DND-41 (cell line): ENCODE results near the gene KXD1.
"Not testable (repeated sequence)": the region's sequence is repeated elsewhere in the genome, so short reads cannot be mapped to it uniquely, and the experiment has no call there.

Experiments
- CTCF ChIP-seq: IDR thresholded peaks from 2 replicates; pipeline ENCODE4 v1.5.1; 2012; ENCODE audit warnings: borderline replicate concordance, low read length, moderate library complexity, mild to moderate bottlenecking; ENCODE audit not compliant: poor library complexity, severe bottlenecking; ENCODE audit errors: extremely low read depth
- EZH2 ChIP-seq: IDR thresholded peaks from 3 replicates; pipeline ENCODE4 v1.6.1; 2012; ENCODE audit warnings: borderline replicate concordance, low read depth, mild to moderate bottlenecking, moderate library complexity, low read length, inconsistent platforms; ENCODE audit not compliant: severe bottlenecking

GRCh38 chr19:18592732-18593131, 35.1 kb downstream of the KXD1 start:
- not testable (repeated sequence) for TF ChIP-seq CTCF, EZH2
